ENCODE data around the gene CD302.
"Not testable (repeated sequence)": the region's sequence is repeated elsewhere in the genome, so short reads cannot be mapped to it uniquely, and the experiment has no call there.

CD302 gene, protein sequence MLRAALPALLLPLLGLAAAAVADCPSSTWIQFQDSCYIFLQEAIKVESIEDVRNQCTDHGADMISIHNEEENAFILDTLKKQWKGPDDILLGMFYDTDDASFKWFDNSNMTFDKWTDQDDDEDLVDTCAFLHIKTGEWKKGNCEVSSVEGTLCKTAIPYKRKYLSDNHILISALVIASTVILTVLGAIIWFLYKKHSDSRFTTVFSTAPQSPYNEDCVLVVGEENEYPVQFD
- total RNA-seq, result 0.62 to 1.1 reads per million in 2 donors

GRCh38 chr2:159797543-159798375, at the start of gene CD302:
CD302 (minus strand) TSS chr2:159798208; CDS start chr2:159798198, 10 bp downstream.
- peak in 3 of 5 experiments; percentile 4 to 41 (median 12) for DNase-seq

- DNase-seq, result no peak
Measured at GRCh38 chr2:159846564-159846963, 48.6 kb upstream of the CD302 start.

- no peak for DNase-seq
Measured at GRCh38 chr2:159840616-159841015, 42.6 kb upstream of the CD302 start.

DNA sequence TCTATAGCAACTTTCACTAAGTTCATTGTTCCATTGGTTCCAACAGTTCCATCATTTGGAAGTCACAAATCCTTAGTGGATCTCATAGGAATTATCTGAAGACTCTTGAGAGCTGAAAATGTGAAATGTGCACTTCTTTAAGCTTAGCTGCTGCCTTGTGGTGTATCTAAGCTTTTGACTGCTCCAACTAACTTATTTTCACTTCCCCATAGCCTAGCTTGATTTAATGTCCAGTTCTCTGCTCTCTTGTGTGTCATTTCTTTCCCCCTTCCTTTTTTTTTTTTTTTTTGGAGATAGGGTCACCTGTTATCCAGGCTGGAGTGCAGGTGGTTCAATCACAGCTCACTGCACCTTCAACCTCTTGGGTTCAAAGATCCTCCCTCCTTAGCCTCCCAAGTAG, 34.9 kb upstream of the CD302 start:
- no peak for DNase-seq

DNA sequence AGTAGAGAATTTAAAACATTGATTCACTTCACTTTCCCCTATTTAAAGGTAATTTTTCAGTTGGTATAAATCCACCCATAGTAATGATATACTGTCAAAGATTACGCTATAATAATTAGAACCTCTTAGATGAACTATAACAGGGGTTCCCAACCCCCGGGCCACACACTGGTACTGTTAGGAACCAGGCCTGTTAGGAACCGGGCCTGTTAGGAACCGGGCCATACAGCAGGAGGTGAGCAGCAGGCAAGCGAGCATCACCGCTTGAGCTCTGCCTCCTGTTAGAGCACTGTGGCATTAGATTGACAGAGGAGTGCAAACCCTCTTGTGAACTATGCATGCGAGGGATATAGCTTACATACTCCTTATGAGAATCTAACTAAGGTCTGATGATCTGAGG, 34.0 kb upstream of the CD302 start:
- no peak for DNase-seq

- DNase-seq, result no peak
Measured at GRCh38 chr2:159829376-159829775, 31.4 kb upstream of the CD302 start.

- DNase-seq, result no peak
Measured at GRCh38 chr2:159828738-159829137, 30.7 kb upstream of the CD302 start.

DNA sequence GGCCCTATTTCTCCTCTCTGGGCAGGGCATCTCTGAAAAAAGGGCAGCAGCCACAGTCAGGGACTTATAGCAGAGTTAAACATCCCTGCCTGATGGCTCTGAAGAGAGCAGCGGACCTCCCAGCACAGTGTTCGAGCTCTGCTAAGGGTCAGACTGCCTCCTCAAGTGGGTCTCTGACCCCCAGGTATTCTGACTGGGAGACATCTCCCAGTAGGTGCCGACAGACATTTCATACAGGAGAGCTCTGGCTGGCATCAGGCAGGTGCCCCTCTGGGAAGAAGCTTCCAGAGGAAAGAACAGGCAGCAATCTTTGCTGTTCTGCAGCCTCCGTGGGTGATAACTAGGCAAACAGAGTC, 24.4 kb upstream of the CD302 start:
- DNase-seq, result not testable (repeated sequence)

GRCh38 chr2:159821775-159822477, 23.9 kb upstream of the CD302 start:
- DNase-seq, result not testable (repeated sequence)

DNA sequence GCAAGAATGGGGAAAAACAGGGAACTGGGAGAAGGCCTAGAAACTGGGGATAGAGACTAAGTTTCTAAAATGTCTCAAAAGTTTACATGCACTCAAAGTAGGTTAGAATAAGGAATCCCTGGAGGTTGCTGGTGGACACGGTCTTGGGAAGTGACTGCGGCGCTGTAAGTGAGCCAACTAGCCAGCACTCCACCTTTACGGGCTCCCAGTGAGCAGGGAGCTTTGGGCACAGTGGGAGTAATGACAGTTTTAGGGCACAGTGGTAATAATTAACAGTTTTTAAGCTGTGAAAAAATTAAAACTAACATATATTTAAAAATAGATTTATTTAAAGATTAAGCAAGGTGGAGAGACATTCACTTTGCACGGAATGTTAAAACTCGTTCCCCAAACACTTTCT, 20.9 kb upstream of the CD302 start:
- DNase-seq, result no peak

- no peak for DNase-seq
Measured at GRCh38 chr2:159817283-159817682, 19.3 kb upstream of the CD302 start.

DNA sequence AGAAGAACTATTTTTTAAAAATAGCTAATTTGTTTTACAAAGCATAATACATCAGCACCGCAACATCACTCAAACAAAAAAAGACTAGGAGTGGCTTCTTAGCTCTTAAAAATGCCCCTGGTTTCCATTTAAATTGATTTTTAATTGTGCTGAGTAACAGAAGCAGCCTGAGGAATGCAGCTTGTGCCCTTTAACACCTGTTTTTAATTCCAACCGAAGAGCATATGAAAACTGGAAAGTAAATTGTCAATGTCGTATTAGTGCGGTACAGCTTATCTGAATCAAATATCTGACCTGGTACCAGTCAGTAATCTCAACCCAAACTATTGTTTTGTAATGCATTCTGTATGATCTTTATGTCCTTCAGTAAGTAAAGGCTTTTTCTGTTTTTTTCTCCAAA, 13.2 kb upstream of the CD302 start:
- no peak for DNase-seq

GRCh38 chr2:159808032-159808425, 10.0 kb upstream of the CD302 start:
- no peak for DNase-seq

DNA sequence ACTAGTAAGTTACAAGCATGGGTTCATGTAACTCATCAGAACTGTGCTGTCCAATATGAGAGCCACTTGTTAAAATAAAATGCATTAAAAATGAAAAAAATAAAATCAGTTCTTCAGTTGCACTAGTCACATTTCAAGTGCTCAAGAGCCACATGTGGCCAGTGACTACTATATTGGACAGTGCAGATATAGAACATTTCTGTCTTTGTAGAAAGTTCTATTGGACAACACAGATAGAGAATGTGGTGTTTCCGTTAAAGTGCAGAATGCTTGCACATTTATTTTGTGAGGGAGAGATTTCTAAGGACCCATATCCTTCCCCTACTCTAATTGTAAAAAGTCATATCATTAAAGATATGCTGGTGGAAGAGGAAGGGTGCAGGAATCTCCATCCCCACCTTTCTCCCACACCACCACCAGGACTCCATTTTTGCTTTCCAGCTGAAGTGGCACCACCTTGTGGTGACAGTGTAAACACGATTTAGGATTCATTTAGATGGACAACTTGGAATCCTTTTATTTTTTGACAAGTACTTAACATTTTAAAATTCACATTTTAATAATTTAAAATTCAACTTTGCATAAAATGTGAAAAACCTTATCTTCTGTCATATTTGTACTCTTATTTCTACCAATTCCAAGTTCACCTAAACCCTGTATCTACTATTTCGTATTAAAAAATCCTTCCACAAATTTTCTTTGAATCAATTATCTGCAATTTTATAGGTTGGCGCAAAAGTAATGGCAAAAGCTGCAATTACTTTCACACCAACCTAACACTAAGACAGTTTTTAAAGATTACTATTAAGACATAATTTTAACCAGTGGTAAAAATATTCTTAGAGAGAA, 9.4 kb upstream of the CD302 start:
- DNase-seq, result no peak

DNA sequence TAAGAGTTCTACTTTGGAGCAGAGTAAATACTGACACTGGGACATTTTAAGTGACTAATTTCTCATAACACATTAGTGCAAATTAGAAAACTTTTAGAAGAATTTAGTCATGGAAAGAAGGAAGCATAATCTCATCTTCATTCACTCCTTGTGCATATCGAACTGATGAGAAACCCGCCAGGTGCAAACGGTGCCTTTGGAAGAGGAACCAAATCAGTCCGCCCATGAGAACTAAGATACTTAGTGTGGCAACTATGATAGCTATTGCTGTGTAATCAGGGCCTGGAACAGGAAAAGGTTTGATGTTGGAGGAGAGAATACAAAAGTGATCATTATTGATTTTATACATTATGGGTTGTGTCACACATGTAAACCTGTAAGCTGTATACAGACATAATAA, 6.9 kb upstream of the CD302 start:
- DNase-seq, result no peak

GRCh38 chr2:159803235-159803962, 5.4 kb upstream of the CD302 start:
- DNase-seq, result no peak

GRCh38 chr2:159802673-159803072, 4.7 kb upstream of the CD302 start:
- no peak for DNase-seq

DNA sequence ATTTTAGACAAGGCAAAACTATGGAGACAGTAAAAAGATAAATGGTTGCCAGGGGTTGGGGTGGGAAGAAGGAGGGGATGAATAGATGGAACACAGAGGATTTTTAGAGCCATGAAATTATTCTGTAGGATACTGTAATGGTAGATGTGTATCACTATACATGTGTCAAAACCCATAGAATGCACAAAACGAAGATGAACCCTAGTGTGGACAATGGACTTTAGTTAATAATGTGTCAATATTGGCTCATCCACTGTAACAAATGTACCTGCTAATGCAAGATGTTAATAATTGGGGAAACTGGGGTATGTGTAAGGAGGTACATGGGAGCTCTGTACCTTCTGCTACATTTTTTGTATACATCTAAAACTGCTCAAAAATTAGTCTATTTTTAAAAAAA, 1.8 kb upstream of the CD302 start:
- DNase-seq, result no peak

DNA sequence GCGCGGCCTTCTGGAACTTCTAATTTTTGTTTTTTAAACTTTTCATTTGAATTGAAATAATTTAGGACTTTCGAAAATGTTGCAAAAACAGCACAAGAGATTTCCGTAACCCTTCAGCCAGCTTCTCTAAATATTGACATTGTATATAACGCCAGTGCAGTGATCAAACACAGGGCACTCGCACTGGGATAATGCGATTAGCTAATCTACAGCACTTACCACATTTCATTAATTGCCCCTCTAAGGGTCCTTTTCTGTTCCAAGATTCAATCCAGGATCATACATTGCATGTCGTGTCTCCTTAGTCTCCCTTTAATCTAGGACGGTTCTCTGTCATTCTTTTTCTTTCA, 343 bp upstream of the CD302 start:
- DNase-seq, result no peak

GRCh38 chr2:159797225-159797542, 824 bp downstream of the CD302 start:
- DNase-seq, result no peak

DNA sequence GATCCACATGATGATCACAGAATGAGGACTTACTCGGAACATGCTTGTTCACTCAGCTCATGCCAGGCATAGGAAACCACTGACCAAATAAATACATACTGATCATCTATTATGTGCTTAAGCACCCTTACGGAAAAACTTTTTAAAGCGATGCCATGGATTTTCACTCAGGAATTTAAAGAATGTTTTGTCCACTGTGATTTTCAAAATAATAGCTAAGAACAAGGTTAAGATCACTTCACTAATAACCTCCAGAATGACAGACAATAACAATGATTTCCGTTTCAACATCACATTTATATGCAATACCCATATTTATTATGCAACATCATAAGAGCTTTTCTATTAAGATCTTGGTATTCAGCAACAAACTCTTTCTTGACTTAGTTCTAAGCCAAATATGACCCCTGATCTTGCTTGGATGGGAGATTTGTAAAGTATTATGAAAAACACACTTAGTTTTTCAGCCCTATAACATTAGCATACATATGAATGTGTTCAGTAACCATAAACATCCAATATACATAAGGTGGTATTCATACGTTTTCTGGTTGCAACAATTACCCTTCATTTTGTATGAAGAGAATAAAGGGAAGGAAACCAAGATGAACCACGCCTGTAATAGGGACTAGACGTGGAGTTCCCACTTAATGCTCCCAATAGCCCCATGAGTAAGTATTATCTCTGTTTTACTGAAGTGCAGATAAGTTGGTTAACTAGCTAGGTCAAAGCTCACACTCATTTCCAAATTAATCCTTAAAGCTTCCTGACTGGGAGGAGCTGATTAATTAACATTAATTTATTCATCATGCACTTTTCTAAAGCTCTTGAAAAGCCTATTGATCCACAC, 1.9 kb downstream of the CD302 start:
- DNase-seq, result no peak
